Fibroblast of skin of scalp (primary cell): Measurements from ENCODE around the gene SUPT4H1.

Experiments used
- DNase-seq: peaks from one replicate; pipeline ENCODE4 v3.0.0-alpha.2; 2013

The SUPT4H1 gene

DNA sequence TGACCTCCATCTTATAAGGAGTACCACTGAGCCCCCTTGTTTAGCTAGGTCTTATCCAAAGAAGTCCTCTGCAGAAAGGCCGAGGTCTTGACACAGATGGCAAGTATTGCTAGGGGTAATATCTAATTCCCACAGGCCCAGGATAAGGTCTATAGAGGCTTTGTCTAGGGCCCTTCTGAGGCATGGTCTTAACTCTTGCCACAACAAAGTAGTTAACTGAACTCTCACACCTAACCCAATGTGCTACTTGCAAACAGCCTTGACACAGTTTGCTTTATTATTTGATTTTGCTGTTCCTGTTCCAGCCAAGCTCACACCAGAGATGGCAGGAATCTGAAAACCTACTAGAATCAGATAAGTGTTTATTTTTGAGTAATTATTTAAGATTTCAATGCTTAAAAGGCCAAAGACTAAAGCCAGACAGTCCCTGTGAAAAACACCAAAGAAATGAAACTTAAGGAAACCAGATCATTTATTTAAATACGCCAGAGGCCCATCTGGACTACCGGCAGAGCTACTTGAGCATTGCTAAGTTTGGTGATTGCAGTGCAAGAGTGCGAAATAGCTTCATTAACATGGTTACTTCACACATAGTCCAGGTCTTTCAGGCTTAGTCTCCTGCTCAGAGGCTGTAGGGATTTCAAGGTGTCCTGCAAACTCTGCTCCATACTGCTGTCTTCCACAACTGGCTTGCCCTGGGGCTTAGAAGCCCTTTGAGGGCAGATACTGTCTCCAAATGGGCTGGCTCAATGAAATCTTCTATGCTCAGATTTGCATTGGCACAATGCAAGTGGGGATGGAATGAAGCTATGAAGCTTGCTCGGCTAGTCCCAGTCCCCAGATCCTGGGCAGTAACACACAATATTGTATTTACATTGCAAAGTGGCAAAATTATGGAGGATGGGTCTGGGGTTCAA lies 28.5 kb upstream of the SUPT4H1 start:
- no peak for DNase-seq

DNA sequence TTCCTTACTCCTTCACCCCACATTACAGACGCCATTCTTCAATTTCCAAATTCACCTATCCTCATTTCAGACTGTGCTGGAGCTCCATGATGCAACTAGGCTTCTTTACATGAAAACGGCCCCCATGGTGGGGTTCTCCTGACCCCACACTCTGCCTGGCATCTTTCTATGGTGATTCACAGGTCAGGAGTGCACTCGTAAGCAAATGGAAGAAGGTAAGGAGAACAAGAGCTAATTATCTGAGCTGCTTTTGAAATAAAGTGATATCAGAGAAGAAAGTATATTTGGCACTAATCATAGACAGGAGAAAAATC lies 27.5 kb upstream of the SUPT4H1 start:
- DNase-seq = no peak

DNA sequence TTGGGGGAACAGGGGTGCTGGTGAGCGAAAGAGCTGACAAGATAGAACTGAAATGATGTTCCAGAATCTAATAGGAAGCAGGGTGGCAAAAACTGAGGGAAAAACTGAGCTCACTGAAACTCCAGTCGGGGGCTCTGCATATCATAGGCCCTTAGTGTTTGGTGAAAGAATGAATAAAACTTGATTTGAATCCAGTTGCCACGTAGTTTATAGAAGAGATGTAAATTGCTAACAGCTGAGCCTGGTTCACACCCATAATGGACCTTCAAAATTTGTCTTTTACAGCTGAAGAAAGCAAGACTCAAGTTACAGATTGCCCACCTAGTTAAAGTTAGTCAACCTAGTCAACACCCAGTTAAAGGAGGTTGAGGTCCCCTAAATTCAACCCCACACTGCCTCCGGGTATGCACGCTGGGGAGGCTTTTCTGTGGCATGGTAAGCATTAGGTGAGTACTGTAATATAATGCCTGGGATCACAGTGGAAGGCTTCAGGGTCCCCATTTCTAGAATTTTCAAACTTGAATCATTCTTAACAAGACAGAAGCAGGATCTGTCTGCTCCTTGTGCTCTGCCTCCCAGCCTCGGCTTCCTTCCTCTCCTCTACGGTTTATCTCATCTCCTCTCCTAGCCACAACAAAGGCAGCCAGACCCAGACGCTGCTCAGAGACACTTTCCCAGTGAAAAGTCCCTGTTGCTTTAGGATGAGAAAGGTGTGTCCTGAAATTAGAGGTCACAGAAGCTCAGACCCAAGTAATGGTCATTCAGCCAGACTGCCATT lies 26.9 kb upstream of the SUPT4H1 start:
- no peak for DNase-seq

DNA sequence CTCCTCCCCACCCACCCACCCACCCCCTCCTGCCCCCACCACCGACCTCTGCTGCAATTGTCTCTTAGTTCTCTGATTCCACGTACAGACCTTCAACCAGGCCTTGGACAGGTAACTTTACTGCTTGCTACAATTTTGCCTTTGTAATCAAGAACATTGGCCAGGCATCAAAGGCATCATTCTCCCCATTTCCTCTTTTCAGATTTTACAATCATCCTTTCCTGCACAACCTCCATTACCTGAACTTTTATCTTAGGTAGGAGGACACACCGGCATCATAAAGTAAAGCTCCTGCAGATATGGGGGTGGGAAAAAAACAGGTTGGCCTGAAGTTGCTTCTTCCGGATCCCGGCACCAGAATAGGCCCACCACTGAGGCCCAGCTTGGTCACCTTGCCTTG lies 25.7 kb upstream of the SUPT4H1 start:
- no peak for DNase-seq

DNA sequence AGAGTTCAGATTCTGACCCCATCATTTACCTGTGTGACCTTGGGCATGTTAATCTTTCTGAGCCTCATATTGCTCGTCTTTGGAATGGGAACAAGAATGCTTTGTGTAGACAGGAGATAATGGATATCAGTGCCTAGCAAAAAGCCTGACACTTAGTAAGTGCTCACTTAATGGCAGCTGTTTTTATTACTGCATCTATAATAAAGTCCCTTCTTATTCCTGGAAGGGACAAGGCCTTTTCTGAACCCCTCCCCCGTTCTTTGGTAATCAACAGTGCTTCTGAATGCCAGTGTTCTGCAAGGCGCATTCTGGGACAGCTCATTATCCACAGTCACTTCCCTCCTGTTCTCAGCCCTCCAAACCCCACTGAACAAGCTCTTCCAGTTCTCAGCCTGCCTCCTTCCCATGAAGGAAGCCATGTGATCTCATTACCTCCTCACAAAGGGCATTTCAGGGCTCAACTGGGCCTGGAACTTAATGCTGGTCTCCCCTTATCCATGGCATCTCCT lies 25.1 kb upstream of the SUPT4H1 start:
- DNase-seq = no peak

DNA sequence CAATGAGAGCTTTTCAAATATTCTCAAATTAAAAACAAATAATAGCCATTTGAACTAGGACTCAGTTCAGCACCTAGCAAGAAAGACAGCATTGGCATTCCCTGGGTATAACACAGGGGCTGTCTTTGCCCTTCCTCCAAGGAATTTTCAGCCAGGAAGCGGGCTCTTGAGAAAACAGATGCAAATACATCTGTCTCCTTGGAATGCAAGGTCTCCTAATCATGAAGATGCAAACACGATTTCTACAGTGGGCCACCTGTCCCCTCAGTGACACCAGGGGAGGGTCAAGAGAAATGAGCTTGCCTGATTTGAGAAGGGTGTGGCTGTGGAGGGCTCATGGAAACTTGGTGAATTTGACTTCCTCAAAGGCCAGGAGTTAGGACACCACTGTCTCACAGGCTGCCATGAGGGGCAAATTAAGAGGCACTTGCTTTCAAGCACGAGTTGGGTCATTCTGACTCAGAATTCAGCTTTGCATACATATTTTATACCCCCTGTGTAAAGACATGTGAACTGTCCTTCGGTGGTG lies 24.5 kb upstream of the SUPT4H1 start:
- DNase-seq = no peak

DNA sequence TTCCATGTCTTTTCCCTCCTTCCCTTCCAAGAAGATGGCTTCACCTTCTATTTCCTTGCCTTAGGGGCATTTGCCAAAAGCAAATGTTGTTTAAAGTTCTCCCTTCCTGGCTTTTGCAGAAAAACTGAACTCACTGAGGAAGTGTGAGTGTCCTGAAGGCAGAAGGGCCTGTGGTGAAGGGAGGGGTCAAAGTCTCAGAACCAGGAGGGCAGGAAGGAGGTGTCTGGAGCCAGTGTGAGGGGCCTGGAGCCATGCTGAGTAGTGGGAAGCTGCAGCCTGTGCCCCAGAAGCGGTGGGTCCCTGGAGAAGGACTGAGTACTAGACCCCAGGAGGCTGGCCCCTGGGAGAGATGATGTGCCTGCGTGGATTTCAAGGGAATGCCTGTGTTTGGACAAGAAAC lies 23.8 kb upstream of the SUPT4H1 start:
- DNase-seq = no peak

DNA sequence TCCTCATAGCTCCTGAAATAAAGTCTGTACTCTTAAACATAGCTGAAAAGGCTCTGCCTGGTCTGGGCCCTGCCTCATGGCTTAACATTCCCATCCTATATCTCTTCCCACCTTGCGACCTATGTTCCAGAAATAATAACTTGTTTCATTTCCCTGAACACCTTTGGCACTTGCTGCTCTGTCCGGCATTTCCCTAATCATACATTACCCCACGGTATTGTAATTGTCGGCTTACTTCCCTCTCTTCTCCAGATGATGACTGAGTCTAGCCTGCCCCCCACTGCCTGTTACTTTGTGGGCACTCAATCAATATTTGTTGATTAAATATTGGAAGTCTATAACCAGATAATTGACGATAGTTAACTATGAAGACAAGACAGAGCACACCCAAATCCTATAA lies 23.3 kb upstream of the SUPT4H1 start:
- no peak for DNase-seq

DNA sequence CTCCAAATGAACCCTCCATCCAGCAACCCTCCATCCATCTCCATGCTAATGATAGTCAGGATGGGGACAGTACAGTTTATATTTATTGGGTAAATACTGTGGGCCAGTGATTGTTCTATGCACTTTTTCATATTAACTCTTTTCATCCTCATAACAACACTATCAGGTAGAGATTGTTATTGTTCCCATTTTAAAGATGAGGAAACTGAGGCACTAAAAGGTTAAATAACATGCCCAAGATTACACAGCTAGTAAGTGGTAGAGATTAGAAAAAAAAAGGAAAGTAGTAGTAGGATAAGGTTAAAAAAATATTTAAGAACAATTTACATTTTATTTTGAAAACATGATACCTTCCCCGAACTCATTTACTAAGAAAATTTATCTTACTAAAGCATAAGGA lies 21.9 kb upstream of the SUPT4H1 start:
- DNase-seq = no peak

DNA sequence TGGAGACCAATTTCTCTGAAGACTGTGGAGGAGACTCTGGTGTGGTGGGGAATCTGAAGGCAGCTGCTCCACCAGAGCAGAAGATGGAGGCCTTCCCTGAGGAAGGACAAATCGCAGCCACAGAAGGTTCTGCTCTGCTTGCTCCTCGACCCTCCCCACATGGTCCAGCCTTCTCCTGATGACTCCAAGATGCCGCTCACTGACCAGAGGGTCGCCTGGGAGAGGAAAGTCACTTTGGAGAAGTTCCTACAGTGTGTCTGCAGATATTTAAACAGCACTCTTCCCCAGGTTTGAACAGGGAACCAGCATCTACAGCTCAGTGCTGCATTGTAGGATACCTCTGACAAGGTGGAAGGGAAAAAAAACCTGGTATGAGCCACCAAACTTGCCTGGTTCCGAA lies 21.0 kb upstream of the SUPT4H1 start:
- DNase-seq = no peak

DNA sequence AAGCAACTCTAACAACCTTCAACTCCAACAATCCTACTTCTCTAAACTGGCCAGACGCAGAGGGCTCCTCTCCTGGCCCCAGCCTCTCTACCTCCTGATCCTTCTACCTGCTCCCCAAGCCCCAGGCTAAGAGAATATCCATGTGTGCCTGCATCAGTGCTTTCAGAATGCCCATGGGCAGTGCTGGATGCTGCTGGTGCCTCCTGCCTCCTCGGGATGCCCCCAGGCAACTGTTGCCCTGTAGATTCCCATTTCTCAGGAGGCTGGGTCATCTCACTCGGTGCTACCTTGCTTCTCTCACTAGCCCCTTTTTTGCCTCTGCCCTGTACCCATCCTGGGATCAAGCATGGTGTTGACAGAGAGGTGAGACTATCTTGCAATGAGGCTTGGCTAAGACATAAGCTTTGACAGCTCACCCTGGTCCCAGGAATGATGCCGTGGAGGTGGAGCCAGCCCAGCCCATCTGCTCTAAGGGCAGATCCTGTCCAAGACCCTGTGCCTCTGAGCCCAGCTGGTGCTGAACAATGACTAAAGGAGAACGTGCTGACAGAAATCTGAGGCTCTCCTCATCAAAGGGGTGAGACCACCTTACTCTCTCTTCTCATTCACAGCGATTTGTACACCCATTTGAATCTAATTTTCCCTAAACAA lies 19.4 kb upstream of the SUPT4H1 start:
- DNase-seq = no peak

DNA sequence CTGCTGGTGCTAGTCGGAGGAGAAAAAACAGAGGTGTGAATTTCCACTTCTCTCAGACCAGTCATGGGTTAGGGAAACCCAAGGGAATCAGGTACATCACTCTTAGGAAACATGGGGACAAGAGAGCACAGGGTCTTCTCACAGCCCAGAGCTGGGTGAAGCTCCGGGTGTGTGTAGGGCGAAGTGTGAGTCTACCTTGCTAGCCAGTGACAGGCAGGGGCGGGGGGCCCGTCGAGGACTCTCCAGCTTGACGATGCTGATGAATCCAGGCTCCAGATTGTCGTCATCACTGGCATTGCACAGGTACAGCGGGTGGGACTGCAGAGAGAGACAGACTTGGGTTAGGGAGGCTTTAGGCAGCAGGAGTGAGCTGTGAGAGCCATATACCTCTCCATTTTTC lies 18.7 kb upstream of the SUPT4H1 start:
- DNase-seq = no peak

DNA sequence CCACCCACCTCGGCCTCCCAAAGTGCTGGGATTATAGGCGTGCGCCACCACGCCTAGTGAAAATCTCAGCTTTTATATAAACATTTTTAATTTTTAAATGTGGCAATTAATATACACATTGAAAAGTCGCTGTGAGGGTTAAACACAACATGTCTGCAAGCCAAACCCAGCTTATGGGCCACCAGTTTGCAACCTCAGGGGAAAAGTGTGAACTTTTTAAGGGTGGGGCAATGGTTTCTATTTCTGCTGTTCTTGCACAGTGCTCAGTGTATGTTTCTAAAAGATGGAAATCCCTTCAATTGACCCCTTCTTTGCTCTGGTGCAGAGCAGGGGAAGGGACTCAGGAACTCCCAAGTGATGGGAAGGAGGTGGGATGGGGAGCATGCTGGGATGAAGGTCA lies 18.3 kb upstream of the SUPT4H1 start:
- DNase-seq = no peak

DNA sequence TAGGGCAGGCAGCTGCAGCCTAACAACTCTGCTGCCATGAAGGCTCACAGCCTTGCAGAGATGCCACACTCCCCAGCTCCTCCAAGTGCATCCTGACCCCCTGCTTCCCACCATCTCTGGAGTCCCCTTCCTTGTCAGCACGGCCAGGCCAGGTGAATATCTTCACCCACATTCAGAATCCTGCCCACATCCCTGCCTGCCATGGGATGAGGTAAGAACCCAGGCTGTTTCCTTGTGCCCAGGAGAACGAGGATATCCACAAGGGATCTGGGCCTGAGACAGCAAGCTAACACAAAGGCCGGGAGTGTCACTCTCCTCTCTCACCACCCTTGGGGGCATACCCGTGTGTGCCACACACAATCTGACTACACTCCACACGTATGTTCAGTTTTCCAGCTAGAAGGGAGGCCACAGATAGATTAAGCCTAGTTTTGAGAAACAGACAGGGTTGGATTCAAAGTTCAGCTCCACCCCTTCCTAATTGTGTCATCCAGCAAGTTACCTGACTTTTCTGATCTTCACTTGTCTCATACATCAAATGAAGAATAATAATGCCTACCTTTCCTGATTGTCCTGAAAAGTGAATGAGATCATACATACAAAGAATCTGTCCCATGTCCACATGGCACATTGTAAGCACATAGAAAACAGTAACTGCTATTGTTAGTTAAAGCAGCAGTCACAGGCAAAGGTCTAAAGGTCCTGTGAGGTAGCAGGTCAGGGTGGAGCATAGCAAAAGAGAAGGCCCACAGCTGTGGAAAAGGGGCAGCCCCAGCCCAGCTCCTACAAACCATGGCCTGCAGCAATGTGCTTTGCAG lies 17.4 kb upstream of the SUPT4H1 start:
- DNase-seq = no peak

DNA sequence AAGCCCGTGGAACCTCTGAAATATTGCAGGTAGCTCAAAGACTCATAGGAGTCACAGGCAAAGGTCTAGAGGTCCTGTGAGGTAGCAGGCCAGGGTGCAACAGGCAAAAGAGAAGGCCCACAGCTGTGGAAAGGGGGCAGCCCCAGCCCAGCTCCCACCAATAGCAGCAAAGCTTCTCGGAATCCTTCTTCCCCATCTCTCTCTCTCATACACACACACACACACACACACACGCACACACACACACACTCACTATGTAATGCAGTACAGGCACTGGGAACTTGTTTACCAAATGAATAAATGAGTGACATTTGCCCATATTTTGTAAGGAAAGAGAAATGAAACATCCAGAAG lies 16.8 kb upstream of the SUPT4H1 start:
- peak; percentile 6 for DNase-seq

DNA sequence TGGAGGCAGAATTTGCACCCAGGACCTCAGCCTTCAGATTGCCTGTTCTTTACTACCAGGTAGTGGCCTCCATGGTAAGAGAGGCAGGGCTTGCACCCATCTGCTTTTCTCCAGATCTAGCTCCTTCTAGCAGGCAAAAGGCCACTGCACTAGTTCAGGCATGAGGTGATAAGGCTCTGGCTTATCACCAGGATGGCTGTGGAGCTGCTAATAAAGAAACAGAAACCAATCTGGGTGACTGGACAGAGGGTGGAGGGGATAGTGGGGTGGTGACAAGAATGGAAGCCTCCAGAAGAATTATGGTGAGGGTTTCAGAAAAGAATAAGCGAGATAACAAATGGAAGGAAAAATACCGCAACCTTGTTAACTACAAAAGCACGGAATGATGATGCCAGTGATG lies 15.5 kb upstream of the SUPT4H1 start:
- no peak for DNase-seq

DNA sequence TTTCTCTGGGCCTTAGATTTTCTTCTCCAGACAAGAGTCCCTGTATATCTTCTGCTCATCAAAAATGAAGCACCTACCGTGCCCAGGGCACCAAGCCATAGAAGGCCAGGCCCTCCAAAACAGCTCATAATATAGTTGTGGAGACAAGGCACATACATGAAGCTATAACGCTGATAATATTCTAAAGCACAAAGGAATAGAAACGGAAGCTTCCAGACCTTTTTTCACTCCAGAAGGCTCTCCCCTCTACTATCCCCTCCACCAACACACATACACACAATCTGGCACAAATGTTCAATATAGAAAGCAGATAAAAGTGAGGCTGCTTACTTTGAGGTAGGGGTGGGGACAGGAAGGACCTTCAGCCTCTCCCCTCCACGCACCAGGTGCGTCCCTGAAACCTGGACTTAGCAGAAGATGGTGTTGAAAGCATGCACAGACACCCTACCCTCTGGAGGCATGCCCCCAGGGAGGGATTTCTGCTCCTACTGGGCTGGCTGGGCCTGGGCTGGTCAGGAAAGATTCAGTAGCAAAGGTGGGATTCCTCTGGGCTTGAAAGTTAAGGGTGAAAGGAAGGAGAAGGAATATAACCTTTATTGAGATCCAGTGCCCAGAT lies 14.1 kb upstream of the SUPT4H1 start:
- DNase-seq = no peak

DNA sequence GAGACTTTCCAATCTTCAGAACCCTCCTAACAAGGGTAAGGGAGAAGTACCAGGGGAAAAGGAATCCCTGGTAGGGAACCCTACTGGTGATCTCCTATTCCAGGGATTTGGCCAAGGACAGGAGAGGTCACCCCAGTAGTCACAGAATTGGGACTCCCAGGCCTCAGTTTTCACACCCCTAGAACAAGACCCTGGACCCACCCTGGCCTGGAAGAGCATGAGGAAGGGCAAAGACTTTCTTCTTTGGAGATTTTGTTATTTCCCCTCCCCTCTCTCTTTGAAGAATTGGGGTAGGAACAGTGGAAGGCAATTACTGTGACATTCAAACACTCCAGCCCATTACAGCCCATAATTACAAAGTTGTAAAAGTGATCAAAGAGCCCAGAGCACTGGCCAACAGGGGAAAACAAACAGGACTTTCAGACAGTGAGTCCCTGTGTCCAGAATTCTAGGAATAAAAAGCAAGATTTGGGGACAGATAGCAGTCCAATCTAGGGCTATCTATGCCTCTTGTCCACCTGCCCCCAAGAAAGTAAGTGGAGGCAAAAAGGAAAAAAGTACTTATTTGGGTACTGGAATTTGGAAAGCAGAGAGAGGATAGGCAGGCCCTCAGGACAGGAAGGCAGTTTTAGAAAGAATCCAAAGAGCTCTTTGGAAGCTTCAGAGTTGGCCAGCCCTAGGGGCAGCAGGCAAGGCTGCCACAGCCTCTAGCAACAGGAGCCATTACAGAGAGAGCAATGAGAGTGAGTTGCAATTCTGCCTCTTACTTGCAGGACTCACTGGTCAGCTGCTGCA lies 13.4 kb upstream of the SUPT4H1 start:
- no peak for DNase-seq

DNA sequence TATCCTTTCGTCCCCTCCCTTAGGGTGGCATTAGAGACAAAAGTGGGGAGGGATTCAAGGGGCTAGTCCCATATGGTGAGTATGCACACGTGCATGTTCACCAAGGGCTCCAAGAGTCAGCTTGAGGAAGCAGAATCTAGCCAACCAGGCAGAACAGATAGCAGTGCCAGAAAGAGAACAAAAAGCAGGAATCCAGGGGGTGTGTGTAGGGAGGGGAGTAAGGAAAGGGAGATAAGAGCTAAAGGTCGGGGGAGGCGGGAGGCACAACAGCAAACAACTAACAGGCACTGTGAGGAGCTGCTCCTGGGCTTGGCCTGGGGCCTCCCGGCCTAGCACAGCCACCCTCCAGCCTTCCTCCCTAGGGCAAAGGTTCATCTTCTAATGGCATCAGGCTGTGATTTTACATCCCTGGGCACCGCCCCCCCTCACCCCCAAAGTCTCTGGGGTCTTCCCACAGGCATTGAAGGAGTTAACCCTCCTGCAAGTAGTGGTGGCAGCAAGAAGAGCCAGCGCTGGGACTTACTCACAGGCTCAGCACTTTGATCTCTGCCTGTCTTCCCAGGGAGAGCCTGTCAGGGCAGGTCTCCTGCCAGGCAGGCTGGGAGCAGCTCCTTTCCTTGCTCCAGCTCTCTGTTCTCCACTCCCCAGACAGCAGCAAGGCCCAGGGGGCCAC lies 12.4 kb upstream of the SUPT4H1 start:
- no peak for DNase-seq

DNA sequence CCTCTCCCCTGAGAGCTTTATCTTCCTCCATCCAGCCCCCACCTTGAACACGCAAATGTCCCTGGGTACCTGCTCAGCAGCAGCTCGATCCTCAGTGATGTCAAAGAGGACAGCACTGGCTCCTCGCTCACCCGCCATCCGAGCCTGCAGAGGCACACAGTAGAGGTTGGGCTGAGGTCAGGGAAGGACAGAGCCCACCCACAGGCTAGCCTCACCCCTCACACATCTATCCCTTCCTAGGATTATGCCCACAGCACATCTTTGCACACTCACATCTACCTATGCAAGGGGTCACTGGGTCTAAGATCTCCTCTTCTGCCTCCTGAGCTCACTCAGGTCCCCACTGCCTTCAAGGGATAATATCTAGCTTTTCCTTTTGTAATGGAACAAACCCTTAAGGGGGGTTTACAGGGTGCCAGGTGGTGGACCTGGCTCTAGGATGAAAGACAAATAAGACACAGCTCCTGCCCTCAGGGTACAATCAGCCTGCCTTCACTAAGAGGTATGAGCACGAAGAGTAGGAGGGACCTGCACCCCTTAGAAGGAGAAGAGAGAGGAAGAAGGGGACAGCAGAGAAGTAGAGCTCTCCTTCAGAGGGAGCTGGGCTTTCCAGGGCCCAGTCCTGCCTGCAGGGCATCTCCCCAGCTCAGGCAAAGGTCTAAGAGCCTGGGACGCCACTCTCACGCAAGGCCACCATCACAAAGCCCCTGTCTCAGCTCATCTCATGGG lies 11.6 kb upstream of the SUPT4H1 start:
- no peak for DNase-seq
